GM18870 (cell line): ENCODE results near the gene CPAMD8.
"Not testable (repeated sequence)": the region's sequence is repeated elsewhere in the genome, so short reads cannot be mapped to it uniquely, and the experiment has no call there.

ENCODE experiments used
- ATAC-seq: cut with Tn5 transposase; IDR thresholded peaks from one replicate; pipeline ENCODE4 v1.9.1; 2021; ENCODE audit warnings: moderate library complexity; ENCODE audit not compliant: unreplicated experiment

Gene CPAMD8

DNA sequence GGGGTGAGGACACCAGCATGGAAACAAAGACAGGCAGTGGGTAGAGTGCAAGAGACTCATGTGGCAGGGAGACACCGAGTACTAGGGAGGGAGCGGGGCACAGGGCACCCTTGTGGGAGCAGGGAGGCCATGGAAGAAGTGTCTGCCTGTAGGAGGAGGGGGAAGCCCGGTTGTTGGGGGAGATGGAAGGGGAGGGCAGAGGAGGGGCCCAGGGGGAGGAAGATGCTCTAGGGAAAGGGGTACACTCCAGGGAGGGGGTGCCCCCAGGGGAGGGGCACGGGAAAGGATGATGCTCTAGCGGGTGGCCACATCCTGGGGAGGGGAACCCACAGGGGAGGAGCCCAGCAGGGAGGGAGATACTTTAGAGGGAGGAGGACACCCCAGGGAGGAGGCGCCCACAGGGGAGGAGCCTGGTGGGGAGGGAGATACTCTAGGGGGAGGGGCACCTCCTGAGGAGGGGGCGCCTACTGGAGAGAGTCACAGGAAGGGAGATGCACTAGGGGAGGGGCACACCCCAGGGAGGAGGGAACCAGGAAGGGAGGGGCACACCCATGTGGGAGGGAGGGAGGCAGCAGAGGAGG is 24.9 kb downstream of the CPAMD8 start:
- ATAC-seq, result no peak

DNA sequence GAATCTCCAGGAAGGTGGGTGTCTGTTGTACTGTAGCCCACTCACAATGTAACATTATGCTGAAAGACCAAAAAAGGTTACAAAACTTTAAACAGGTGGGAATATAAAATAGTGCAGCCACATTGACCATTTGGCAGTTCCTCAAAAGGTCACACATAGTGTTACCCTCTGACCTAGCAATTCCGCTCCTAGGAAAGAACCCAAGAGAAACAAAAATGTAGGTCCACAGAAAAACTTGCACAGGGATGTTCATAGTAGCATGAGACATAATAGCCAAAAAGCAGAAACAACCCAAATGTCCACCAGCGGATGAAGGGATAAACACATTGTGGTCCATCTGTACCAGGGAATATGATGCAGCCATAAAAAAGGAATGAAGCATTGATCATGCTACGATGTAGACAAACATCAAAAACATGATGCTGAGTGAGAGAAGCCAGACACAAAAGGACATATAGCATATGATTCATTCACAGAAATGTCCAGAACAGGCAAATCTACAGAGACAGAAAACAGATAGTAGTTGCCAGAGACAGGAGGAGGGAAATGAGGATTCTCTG is 27.9 kb downstream of the CPAMD8 start:
- ATAC-seq, result no peak

DNA sequence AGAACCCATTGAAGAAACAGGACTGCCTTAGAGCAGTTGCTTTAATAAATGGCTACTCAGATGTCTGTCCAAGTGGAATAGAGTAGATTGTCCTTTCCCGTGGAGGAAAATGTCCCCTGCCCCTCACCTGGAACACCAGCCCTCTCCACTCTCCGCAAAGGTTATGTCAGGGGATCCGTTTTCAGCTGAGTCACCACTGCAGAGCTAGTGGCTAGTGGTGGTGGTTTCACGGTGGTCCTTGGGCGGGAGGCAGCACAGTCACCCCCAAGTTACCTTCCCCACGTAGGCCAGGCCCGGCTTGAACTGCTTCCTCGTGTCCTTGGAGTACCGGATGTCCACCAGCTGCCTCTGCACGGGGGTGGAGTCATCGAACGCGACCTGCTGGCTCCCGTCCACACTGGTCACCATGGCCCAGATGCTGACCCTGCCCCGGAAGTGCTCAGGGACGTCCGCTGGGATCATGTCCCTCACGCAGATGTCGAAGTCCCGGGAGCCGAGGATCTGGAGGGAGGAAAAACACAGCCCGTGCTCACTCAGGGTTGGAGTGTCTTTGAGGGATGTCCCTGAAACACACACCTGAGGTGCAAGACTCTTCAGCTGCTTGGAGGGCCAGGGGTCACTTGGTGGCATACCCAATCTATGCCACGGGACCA is 29.6 kb downstream of the CPAMD8 start:
- not testable (repeated sequence) for ATAC-seq

DNA sequence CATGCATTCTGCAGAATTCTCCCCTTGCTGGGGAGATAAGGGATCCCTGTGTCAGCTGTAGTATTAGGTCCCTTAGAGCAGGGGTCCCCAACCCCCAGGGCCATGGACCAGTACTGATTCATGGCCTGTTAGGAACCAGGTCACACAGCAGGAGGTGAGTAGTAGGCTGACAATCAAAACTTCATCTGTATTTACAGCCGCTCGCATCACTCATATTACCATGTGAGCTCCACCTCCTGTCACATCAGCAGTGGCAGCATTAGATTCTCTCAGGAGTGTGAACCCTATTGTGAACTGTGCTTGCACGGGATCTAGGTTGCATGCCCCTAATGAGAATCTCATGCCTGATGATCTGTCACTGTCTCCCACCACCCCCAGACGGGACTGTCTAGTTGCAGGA is 37.9 kb downstream of the CPAMD8 start:
- no peak for ATAC-seq

DNA sequence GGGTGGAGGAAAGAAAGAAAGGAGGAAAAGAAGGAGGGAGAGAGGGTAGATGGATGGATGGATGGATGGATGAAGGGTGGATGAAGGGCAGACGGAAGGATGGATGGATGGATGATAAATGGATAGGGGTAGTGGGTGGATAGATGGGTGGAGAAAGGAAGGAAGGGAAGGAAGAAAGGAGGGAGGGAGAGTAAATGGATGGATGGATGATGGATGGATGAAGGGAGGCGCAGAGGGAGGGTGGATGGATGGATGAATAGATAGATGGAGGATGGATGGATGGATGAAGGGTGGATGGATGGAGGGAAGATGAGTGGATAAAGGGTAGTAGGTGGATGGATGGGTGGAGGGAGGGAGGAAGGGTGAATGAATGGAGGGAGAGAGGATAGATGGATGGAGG is 41.2 kb downstream of the CPAMD8 start:
- ATAC-seq, result no peak

DNA sequence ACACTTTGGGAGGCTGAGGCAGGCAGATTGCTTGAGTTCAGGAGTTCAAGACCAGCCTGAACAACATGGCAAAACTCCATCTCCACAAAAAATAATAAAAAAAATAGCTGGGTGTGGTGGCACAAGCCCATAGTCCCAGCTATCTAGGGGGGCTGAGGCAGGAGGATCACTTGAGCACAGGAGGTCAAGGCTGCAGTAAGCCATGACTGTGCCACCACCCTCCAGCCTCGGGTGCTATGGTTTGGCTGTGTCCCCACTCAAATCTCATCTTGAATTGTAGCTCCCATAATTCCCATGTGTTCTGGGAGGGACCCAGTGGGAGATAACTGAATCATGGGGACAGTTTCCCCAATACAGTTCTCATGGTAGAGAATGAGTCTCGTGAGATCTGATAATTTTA is 44.0 kb downstream of the CPAMD8 start:
- ATAC-seq, result not testable (repeated sequence)

DNA sequence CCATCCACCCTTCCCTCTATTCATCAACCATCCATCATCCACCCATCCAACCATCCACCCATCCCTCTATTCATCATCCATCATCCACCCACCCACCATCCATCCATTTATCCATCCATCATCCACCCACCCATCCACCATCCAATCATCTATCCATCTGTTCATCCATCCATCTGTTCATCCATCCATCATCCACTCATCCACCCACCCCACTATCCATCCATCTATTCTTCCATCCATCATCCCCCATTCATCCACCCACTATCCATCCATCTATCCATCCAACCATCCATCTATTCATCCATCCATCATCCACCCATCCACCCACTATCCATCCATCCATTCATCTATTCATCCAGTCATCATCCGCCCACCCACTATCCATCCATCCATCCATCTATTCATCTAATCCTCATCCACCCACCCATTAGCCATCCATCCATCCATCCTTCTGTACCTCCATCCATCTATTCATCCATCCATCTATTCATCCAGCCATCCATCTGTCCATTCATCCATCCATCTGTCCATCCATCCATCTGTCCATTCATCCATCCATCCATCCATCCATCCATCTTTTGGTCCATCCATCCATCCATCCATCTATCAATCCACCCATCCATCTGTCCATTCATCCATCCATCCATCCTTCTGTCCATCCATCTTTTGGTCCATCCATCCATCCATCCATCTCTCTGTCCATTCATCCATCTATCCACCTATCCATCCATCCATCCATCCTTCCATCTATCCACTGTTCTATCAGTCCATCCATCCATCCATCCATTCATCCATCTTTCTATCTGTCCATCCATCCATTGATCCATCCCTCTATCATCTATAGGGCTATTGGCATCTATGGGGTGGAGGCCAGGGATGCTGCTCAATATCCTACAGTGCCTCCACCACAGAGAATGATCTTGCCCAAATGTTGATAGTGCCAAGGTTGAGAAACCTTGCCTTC is 47.5 kb downstream of the CPAMD8 start:
- no peak for ATAC-seq

DNA sequence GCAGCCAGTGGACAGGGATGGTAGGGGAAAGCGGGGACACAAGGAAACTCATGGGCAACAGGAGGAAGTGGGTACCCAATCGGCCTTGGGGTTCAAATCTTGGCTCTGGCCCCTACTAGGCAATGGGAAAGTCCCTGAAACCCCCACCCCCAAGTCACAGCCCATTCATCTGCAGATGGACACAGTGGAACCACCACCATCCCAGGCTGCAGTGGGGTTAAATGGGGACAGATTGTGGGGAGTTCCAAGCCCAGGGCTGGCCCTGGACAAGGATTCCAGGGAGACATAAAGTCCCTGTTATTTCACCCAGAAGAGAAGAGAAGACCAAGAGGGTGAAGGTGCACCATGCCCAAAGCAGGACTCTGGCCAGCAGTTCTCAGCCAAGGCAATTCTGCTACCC is 48.5 kb downstream of the CPAMD8 start:
- no peak for ATAC-seq

DNA sequence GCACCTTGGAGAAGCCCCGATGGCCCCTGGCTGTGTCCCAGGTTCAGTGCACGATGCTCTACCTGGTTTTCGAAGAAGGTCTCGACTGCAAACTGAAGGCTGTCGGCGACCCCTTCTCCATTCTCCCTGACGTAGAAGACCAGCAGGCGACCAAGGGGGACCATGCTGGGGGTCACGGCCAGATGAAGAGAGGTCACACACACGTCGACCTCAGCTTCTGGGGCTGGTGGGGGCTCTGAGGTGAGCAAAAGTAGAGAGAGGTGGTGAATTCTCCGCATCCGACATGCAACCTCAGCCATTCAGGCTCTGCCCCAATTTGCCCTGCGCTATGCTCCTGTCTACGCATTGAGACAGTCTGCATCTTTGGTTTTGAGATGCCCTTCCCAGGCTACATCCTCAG is 49.3 kb downstream of the CPAMD8 start:
- ATAC-seq, result no peak

DNA sequence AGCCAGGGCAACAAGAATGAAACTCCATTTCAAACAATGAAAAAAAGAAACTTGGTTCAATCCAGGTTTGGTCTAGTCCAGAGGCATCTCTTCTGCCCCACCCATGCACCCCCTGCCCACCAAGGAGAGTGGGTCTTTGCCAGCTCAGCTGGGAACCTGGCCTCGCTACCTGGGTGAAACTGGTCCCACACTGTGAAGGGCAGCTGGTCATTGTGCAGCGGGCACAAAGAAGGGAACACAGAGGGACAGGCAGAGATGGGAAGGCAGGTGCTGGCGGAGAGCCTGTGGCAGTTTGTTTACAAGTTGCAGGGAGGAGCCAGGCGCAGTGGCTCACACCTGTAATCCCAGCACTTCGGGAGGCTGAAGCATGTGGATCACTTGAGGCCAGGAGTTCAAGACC is 50.2 kb downstream of the CPAMD8 start:
- no peak for ATAC-seq

DNA sequence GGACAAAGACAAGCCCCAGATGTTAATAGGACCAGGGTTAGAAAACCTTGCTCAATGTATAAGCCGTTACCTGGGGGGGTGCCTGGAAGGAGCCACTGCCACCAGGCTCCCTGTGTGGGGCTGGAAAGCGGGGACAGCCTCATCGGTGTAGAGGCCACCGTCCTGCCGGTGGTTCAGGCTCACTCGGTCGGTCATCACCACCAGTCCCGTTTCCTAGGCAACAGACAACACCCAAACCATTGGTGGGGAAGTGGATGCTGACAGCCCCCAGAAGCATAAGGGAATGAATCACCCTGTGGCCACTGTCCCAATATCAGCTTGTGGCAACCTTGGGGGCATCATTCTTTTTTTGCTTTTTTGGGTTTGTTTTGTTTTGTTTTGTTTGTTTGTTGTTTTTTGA is 55.8 kb downstream of the CPAMD8 start:
- no peak for ATAC-seq

DNA sequence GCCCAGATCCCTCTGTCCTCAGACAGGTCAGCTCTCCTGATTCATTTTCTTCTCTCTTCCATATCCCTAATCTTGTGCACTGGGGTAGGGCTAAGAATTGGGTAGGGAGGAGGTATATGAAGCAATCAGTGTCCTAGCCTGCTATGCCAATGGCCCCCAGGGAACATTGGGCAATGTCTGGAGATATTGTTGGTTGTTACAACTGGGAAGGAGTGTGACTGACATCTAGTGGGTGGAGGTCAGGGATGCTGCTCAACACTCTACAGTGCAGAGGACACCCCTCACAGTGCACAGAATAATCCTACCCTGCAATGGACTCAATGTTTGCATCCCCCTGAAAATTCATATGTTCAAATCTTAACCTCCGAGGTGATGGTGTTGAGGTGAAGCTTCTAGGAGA is 57.5 kb downstream of the CPAMD8 start:
- ATAC-seq, result no peak

DNA sequence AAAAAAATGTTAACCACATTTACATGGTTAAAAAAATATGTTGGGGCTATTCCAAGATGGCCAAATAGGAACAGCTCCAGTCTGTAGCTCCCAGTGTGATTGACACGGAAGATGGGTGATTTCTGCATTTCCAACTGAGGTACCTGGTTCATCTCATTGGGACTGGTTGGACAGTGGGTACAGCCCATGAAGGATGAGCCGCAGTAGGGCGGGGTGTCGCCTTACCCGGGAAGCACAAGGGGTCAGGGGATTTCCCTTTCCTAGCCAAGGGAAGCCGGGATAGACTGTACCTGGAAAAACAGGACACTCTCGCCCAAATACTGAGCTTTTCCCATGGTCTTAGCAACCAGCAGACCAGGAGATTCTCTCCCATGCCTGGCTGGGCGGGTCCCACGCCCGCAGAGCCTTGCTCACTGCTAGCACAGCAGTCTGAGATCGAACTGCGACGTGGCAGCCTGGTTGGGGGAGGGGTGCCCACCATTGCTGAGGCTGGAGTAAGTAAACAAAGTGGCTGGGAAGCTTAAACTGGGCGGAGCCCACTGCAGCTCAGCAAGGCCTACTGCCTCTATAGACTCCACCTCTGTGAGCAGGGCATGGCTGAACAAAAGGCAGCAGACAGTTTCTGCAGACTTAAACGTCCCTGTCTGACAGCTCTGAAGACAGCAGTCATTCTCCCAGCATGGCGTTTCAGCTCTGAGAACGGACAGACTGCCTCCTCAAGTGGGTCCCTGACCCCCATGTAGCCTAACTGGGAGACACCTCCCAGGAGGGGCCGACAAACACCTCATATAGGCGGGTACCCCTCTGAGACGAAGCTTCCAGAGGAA is 65.4 kb downstream of the CPAMD8 start:
- not testable (repeated sequence) for ATAC-seq

DNA sequence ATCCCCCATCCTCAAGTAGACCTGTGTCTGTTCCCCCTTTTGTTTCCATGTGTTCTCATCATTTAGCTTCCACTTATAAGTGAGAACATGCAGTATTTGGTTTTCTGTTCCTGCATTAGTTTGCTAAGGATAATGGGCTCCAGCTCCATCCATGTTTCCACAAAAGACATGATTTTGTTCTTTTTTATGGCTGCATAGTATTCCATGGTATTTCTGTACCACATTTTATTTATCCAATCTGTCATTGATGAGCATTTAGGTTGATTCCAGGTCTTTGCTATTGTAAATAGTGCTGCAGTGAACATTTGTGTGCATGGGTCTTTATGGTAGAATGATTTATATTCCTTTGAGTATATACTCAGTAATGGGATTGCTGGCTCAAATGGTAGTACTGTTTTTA is 68.3 kb downstream of the CPAMD8 start:
- ATAC-seq, result not testable (repeated sequence)

DNA sequence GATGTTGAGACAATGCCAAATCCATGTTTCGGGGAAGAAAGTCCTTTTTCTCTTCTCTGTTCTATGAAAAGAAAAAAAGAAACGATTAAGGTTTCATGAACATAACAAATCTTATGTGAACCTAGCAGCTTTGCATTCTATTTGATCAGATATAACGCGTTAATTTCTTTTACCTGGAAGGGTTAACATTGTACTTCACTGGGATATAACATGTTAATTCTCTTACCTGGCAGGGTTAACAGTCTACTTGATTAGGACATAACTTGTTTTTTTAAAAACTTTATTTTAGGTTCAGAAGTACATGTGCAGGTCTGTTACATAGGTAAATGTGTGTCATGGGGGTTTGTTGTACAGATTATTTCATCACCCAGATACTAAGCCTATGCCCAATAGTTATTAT is 68.8 kb downstream of the CPAMD8 start:
- ATAC-seq, result no peak

DNA sequence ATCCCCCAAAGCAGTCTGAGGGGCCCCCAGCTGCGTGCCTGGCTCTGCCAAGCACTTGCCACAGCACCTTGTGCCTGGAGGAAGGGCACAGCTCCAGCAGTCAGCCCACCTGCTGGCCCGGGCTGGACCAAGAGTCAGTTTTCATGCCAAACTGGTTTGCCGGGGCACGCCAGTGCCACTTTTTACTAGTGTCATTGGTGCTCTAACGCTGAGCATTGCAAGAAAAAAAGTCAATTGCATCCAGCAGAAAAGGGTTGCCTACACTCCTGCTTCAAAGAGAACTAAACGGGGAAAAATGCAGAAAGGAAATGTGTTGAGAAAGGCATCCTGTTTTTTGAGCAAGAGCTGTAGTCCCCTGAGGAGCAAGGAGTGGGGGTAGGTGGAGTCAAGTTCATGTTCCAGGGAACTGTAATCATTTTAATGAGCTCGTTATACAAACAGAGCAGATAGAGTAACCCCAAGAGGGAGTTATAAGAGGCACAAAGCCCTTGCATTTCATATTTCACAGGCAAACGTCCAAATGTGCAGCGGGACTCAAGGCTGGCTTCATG is 69.4 kb downstream of the CPAMD8 start:
- no peak for ATAC-seq

DNA sequence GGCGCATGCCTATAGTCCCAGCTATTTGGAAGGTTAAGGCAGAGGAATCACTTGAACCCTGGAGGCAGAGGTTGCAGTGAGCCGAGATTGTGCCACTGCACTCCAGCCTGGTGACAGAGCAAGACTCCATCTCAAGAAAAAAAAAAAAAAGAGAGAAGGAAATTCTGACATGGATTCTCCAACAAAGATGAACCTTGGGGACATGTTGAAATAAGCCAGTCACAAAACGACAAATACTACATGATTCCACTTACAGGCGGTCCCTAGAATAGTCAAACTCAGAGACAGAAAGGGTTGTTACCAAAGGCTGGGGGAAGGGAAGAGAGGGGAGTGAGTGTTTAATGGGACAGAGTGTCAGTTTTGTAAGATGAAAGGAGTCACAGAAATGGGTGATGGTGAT is 71.4 kb downstream of the CPAMD8 start:
- ATAC-seq, result no peak

DNA sequence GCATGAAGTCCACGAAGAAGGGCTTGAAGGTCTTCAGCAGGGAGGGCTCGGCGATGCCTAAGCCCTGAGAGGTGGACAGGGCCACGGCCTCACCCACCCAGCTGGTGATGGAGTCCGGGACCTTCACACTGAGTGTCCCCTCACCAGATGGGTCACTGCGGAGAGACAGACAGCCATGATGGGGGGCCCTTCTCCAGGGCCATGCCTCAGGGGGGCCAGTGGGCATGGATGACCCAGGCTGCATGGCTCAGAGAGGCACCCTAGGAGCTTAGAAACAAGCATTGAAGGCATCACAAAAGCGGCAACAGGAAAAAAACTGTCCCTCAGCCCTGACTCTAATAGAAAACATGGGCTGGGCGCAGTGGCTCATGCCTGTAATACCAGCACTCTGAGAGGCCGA is 74.6 kb downstream of the CPAMD8 start:
- ATAC-seq, result no peak

DNA sequence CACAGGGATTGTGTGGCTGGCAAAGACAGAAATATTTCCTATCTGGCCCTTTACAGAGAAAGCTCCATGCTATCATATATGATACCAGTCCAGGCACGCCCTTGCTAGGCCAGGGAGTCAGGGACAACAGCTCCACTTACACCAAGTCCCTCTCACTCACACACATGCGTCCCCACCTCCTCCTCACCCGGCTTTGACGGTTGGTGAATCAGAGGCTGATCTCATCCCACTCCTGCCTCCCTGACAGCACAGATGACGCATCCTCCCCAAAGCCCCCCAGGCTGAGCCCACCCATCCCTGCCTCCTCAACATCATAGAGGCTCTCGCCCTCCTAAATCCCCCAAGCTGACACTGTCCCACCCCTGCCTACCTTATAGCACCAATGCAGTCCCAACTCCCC is 75.1 kb downstream of the CPAMD8 start:
- ATAC-seq, result no peak

DNA sequence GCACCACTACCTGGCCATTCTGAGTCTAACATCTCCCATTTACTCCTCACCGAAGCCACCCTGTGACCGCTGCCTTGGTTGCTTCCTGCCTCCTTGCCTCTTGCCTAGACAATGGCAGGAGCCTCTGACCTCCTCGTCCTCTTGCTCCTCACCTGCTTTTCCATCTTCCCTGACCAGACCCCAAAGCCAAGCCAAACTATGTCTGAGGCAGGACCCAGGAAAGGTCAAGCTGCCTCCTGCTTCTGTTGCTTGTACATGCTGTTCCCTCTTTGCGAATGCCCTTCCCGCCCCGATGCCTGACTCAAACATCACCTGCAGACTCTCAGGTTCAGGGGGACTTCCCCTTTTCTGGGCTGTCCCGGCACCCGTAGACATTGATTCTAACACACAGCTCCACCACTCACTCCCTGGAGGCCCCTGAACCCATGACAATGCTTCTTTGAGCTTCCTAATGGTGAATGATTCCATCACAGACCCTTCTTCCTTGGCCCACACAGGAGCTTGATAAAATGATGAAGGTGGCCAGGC is 77.0 kb downstream of the CPAMD8 start:
- no peak for ATAC-seq
